Liver (tissue), 9 donors: ENCODE measurements around the gene DAPP1. TPM values are rescaled to one million over a fixed set of nuclear protein-coding genes. Genes with fewer than 3 reads are reported as not detected.

ENCODE experiments used
- DNase-seq: peaks from one replicate; pipeline ENCODE4 v3.0.0-alpha.2; 2017; ENCODE audit warnings: low spot score
- H3K27ac ChIP-seq, 2 donors: one replicate each; pipeline ENCODE4 v1.7.0; 2013; ENCODE audit warnings: inconsistent platforms in 2 of 2, low read length in 2 of 2, control low read depth in 1 of 2, low read depth in 1 of 2, mild to moderate bottlenecking in 1 of 2
- H3K27me3 ChIP-seq, 4 donors: one replicate each; pipeline versions ENCODE4 v1.6.1 to v1.7.0; 2013; ENCODE audit warnings: low read length in 3 of 4, inconsistent platforms in 1 of 4, mild to moderate bottlenecking in 1 of 4, moderate library complexity in 1 of 4; ENCODE audit not compliant: control insufficient read depth in 4 of 4, insufficient read depth in 4 of 4
- H3K36me3 ChIP-seq, 4 donors: one replicate each; pipeline versions ENCODE4 v1.6.1 to v1.7.0; 2013; ENCODE audit warnings: low read length in 3 of 4, mild to moderate bottlenecking in 3 of 4, low read depth in 1 of 4, moderate library complexity in 1 of 4; ENCODE audit not compliant: control insufficient read depth in 4 of 4, insufficient read depth in 3 of 4
- H3K4me1 ChIP-seq, 4 donors: one replicate each; pipeline versions ENCODE4 v1.6.1 to v1.7.0; 2013; ENCODE audit warnings: low read length in 3 of 4, mild to moderate bottlenecking in 3 of 4, moderate library complexity in 1 of 4; ENCODE audit not compliant: control insufficient read depth in 4 of 4, insufficient read depth in 4 of 4
- H3K4me3 ChIP-seq, 3 donors: one replicate each; pipeline versions ENCODE4 v1.6.1 to v1.7.0; 2013; ENCODE audit warnings: low read length in 3 of 3, control low read depth in 1 of 3, low read depth in 1 of 3, mild to moderate bottlenecking in 1 of 3
- H3K9ac ChIP-seq, 2 donors: one replicate each; pipeline ENCODE4 v1.7.0; 2013; ENCODE audit warnings: low read length in 2 of 2, mild to moderate bottlenecking in 2 of 2, moderate library complexity in 2 of 2, control low read depth in 1 of 2, low read depth in 1 of 2
- H3K9me3 ChIP-seq, 4 donors: one replicate each; pipeline versions ENCODE4 v1.6.1 to v1.7.0; 2013; ENCODE audit warnings: low read length in 3 of 4; ENCODE audit not compliant: control insufficient read depth in 4 of 4
- FOXA1 ChIP-seq: IDR thresholded peaks from 2 replicates; pipeline ENCODE4 v1.6.1; 2016; ENCODE audit warnings: antibody characterized with exemption
- GABPA ChIP-seq, 2 donors: IDR thresholded peaks in 1 of 2; conservative IDR thresholded peaks in 1 of 2; 2 replicates each; pipeline ENCODE4 v1.6.1; 2016; ENCODE audit warnings: antibody characterized with exemption in 2 of 2, mild to moderate bottlenecking in 1 of 2, moderate library complexity in 1 of 2
- HNF4A ChIP-seq, 2 donors: conservative IDR thresholded peaks; 2 replicates each; pipeline ENCODE4 v1.6.1; 2016; ENCODE audit warnings: antibody characterized with exemption in 2 of 2, mild to moderate bottlenecking in 2 of 2
- JUND ChIP-seq, 2 donors: IDR thresholded peaks; 2 replicates each; pipeline ENCODE4 v1.6.1; 2016; ENCODE audit warnings: antibody characterized with exemption in 2 of 2
- MAX ChIP-seq: IDR thresholded peaks from 2 replicates; pipeline ENCODE4 v1.6.1; 2016; ENCODE audit warnings: antibody characterized with exemption
- REST ChIP-seq: IDR thresholded peaks from 2 replicates; pipeline ENCODE4 v1.6.1; 2016; ENCODE audit warnings: antibody characterized with exemption, mild to moderate bottlenecking
- SP1 ChIP-seq: IDR thresholded peaks from 2 replicates; pipeline ENCODE4 v1.6.1; 2018; ENCODE audit warnings: antibody characterized with exemption, mild to moderate bottlenecking
- TAF1 ChIP-seq: conservative IDR thresholded peaks from 2 replicates; pipeline ENCODE4 v1.6.1; 2016; ENCODE audit warnings: antibody characterized with exemption, mild to moderate bottlenecking
- WGBS: extraction: QIAGEN DNeasy Blood & Tissue Kit; methylation state at CpG from one replicate; pipeline ENCODE4 v1.1.7; 2013; 5-methylcytosine and 5-hydroxymethylcytosine counted together
- polyA plus RNA-seq, 2 donors: library from polyadenylated mRNA; stranded (reverse) in 1 of 2; unstranded in 1 of 2; fragments of 200-250 nt in 1 of 2; fragments of >200 nt in 1 of 2; fragmentation: Nextera tagmentation in 1 of 2; extraction: Ambion mirVana in 1 of 2; gene quantifications; one replicate each; pipeline versions ENCODE4 v1.2.1 to v1.2.3, GENCODE V29; 2013 to 2015
- total RNA-seq, 2 donors: library from RNA; depleted of rRNA; stranded (reverse); fragments of >200 nt; gene quantifications; one replicate each; pipeline ENCODE4 v1.2.3, GENCODE V29; 2014
- TF ChIP-seq, protein P1 (sequence below): fragments of 150-350 bp; IDR thresholded peaks from 2 replicates; pipeline ENCODE4 v1.5.1; 2017; ENCODE audit warnings: improper control_type of control experiment, low read depth, low read length; ENCODE audit not compliant: missing input control
- donor health status: healthy.
- donor health status: healthy.
- donor health status: healthy.
- donor health status: healthy.
- donor health status: healthy.

The DAPP1 gene
- total and polyA plus RNA-seq, 4 donors, result 0.53 to 4.8 (median 0.91) TPM

GRCh38 chr4:99894998-99895397 is 78.4 kb downstream of the DAPP1 start:
- no peak for TF ChIP-seq GABPA (IDR thresholded peaks at IDR 0.05 in 1 of 2, conservative IDR thresholded peaks at IDR 0.05 in 1 of 2)
- TF ChIP-seq, protein P1, sequence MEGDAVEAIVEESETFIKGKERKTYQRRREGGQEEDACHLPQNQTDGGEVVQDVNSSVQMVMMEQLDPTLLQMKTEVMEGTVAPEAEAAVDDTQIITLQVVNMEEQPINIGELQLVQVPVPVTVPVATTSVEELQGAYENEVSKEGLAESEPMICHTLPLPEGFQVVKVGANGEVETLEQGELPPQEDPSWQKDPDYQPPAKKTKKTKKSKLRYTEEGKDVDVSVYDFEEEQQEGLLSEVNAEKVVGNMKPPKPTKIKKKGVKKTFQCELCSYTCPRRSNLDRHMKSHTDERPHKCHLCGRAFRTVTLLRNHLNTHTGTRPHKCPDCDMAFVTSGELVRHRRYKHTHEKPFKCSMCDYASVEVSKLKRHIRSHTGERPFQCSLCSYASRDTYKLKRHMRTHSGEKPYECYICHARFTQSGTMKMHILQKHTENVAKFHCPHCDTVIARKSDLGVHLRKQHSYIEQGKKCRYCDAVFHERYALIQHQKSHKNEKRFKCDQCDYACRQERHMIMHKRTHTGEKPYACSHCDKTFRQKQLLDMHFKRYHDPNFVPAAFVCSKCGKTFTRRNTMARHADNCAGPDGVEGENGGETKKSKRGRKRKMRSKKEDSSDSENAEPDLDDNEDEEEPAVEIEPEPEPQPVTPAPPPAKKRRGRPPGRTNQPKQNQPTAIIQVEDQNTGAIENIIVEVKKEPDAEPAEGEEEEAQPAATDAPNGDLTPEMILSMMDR, result no peak
- Histone ChIP-seq H3K4me3 (peak overlapping the region in 1 of 3 donors; percentile 89), H3K9me3 (no peaks in the 10 kb centered on the region), H3K9ac (no peak overlapping the region), H3K36me3 (no peaks in the 10 kb centered on the region), H3K27ac (no peak overlapping the region), H3K27me3 (no peaks in the 10 kb centered on the region), H3K4me1 (peaks cover 0 to 16% (median 12%) of the 10 kb centered on the region in 4 donors)
- 95% methylated on average over 16 of the region's 16 CpGs for WGBS
- no peak for DNase-seq

- Histone ChIP-seq H3K4me3 (no peak overlapping the region), H3K36me3 (peaks cover 0 to 5% (median under 1%) of the 10 kb centered on the region in 4 donors), H3K9me3 (peaks cover 0 to 2% (median 0%) of the 10 kb centered on the region in 4 donors), H3K27ac (no peak overlapping the region), H3K9ac (no peak overlapping the region), H3K4me1 (no peaks in the 10 kb centered on the region), H3K27me3 (no peaks in the 10 kb centered on the region)
- 88% methylated on average over 2 of the region's 2 CpGs for WGBS
- no peak for TF ChIP-seq HNF4A (conservative IDR thresholded peaks at IDR 0.05)
- TF ChIP-seq JUND (IDR thresholded peaks at IDR 0.05), result no peak
- TF ChIP-seq MAX, result no peak
- TF ChIP-seq SP1, result no peak
- no peak for TF ChIP-seq REST
- TF ChIP-seq FOXA1, result no peak
- TF ChIP-seq, protein P1, result no peak
- TF ChIP-seq TAF1, result no peak
- DNase-seq, result no peak
These were observed 98.8 kb downstream of the DAPP1 start for GRCh38 chr4:99915449-99915848.
